Prostate gland (tissue), 2 donors: ENCODE results near the gene BPIFB3.

Experiments
- POLR2A ChIP-seq: fragments of 450-650 bp; IDR thresholded peaks from one replicate; pipeline ENCODE4 v1.6.1; 2016; ENCODE audit warnings: antibody characterized with exemption, mild to moderate bottlenecking
- TF ChIP-seq, protein P1 (sequence below), 4 experiments: fragments of 200-600 bp in 2 of 4; fragments of 450-650 bp in 2 of 4; sonication (generic) in 2 of 4; IDR thresholded peaks; 1 replicate in 3 of 4; 2 replicates in 1 of 4; pipeline ENCODE4 v1.5.1; 2016 to 2019; ENCODE audit warnings: antibody characterized with exemption in 4 of 4, mild to moderate bottlenecking in 2 of 4, moderate library complexity in 2 of 4

DNA sequence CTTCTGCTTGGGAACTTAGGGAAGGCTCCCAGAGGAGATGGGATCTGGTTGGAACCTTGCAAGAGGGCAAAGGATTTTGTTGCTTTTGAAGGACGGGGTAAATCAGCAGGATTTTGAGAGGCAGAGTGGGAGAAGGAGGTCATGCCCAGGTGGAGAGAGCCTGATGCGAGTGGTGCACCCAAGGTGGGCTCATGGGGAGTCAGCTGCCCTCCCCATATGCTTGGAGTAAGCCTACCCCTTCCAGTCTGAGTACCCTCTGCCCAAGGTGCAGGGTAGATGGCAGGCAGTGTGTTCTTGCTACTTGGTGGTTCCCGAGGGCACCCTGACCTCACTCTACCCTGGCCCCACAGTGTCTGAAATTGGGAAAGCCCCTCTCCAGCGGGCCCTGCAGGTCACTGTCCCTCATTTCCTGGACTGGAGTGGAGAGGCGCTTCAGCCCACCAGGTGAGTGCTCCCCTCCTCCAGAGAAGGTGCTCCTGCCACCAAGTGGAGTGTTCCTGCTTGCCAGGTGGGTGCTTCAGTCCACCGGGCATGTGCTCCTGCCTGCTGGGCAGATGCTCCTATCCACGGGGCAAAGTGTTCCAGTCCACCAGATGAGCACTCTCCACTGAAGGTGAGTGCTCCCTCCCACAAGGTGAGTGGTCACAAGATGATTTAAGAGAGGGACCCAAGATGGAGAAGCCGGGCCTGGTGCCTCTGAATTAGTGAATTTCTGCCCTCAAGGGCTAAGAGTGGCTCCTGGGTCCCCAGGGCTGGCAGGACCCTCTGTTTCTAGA lies 42.8 kb upstream of the BPIFB3 start:
- no peak for TF ChIP-seq POLR2A
- TF ChIP-seq, protein P1, sequence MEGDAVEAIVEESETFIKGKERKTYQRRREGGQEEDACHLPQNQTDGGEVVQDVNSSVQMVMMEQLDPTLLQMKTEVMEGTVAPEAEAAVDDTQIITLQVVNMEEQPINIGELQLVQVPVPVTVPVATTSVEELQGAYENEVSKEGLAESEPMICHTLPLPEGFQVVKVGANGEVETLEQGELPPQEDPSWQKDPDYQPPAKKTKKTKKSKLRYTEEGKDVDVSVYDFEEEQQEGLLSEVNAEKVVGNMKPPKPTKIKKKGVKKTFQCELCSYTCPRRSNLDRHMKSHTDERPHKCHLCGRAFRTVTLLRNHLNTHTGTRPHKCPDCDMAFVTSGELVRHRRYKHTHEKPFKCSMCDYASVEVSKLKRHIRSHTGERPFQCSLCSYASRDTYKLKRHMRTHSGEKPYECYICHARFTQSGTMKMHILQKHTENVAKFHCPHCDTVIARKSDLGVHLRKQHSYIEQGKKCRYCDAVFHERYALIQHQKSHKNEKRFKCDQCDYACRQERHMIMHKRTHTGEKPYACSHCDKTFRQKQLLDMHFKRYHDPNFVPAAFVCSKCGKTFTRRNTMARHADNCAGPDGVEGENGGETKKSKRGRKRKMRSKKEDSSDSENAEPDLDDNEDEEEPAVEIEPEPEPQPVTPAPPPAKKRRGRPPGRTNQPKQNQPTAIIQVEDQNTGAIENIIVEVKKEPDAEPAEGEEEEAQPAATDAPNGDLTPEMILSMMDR (IDR thresholded peaks at IDR 0.05): no peak
